Activated CD4-positive, alpha-beta T cell treated with anti-CD3 and anti-CD28 coated beads for 1 hour (primary cell): ENCODE results near the gene KRTAP3-1.
"Not testable (repeated sequence)": the region's sequence is repeated elsewhere in the genome, so short reads cannot be mapped to it uniquely, and the experiment has no call there.

ENCODE experiments used
- DNase-seq: peaks from one replicate; pipeline ENCODE4 v3.0.0-alpha.2; 2020

Gene KRTAP3-1

GRCh38 chr17:41008811-41009210 lies at the start of gene KRTAP3-1:
KRTAP3-1 (minus strand) TSS chr17:41009128; CDS start chr17:41009074, 54 bp downstream.
- no peak for DNase-seq

- no peak for DNase-seq
Measured at GRCh38 chr17:41057547-41057946, 48.6 kb upstream of the KRTAP3-1 start.

GRCh38 chr17:41055130-41055529 lies 46.2 kb upstream of the KRTAP3-1 start, which contains the start of gene KRTAP2-2:
KRTAP2-2 (minus strand) TSS chr17:41055230; CDS start chr17:41055211, 19 bp downstream.
- DNase-seq = not testable (repeated sequence)

GRCh38 chr17:41054556-41054955 lies 45.6 kb upstream of the KRTAP3-1 start:
- DNase-seq = not testable (repeated sequence)

GRCh38 chr17:41054025-41054424 lies 45.1 kb upstream of the KRTAP3-1 start:
- no peak for DNase-seq

- DNase-seq = no peak
Measured at GRCh38 chr17:41052566-41052965, 43.6 kb upstream of the KRTAP3-1 start.

- no peak for DNase-seq
Measured at GRCh38 chr17:41049110-41049509, 40.2 kb upstream of the KRTAP3-1 start.

- no peak for DNase-seq
Measured at GRCh38 chr17:41048441-41048840, 39.5 kb upstream of the KRTAP3-1 start.

GRCh38 chr17:41046735-41047465 lies 38.0 kb upstream of the KRTAP3-1 start, which contains the start of gene KRTAP2-1:
KRTAP2-1 (minus strand) TSS chr17:41047316; CDS start chr17:41047267, 49 bp downstream.
- DNase-seq = not testable (repeated sequence)

GRCh38 chr17:41042953-41043352 lies 34.0 kb upstream of the KRTAP3-1 start:
- no peak for DNase-seq

GRCh38 chr17:41040783-41041571 lies 32.0 kb upstream of the KRTAP3-1 start, which contains the start of gene KRTAP1-1:
KRTAP1-1 (minus strand) TSS chr17:41041450; CDS start chr17:41041397, 53 bp downstream.
- DNase-seq = not testable (repeated sequence)

- no peak for DNase-seq
Measured at GRCh38 chr17:41037853-41038350, 29.0 kb upstream of the KRTAP3-1 start.

- not testable (repeated sequence) for DNase-seq
Measured at GRCh38 chr17:41034346-41034935, 25.5 kb upstream of the KRTAP3-1 start, which contains the start of gene KRTAP1-3. KRTAP1-3 (minus strand) TSS chr17:41034874; CDS start chr17:41034821, 53 bp downstream.

GRCh38 chr17:41029633-41030245 lies 20.8 kb upstream of the KRTAP3-1 start, which contains the start of gene KRTAP1-4:
KRTAP1-4 (minus strand) TSS chr17:41030195; CDS start chr17:41030078, 117 bp downstream.
- DNase-seq = no peak

- DNase-seq = no peak
Measured at GRCh38 chr17:41026715-41027471, 18.0 kb upstream of the KRTAP3-1 start, which contains the start of gene KRTAP1-5. KRTAP1-5 (minus strand) TSS chr17:41027208; CDS start chr17:41027155, 53 bp downstream.

GRCh38 chr17:41024697-41025096 lies 15.8 kb upstream of the KRTAP3-1 start:
- no peak for DNase-seq

- DNase-seq = no peak
Measured at GRCh38 chr17:41020336-41020735, 11.4 kb upstream of the KRTAP3-1 start.

GRCh38 chr17:41019415-41019814 lies 10.5 kb upstream of the KRTAP3-1 start:
- DNase-seq = no peak

GRCh38 chr17:41018541-41018940 lies 9.6 kb upstream of the KRTAP3-1 start:
- no peak for DNase-seq

GRCh38 chr17:41016578-41017215 lies 7.8 kb upstream of the KRTAP3-1 start:
- no peak for DNase-seq

- no peak for DNase-seq
Measured at GRCh38 chr17:41015454-41015853, 6.5 kb upstream of the KRTAP3-1 start.
